ENCODE data around the gene SAA4.
"Not testable (repeated sequence)": the region's sequence is repeated elsewhere in the genome, so short reads cannot be mapped to it uniquely, and the experiment has no call there.

Gene SAA4

GRCh38 chr11:18246379-18247190 lies 10.0 kb upstream of the SAA4 start:
- peak; percentile 7 to 46 (median 30) for DNase-seq

- no peak for DNase-seq
These were observed 8.8 kb upstream of the SAA4 start for GRCh38 chr11:18245396-18245795.

GRCh38 chr11:18243783-18244362 lies 7.3 kb upstream of the SAA4 start:
- peak; percentile 84 to 94 (median 86) for DNase-seq

GRCh38 chr11:18239655-18240054 lies 3.1 kb upstream of the SAA4 start:
- DNase-seq, result no peak

- DNase-seq, result no peak
These were observed 938 bp downstream of the SAA4 start for GRCh38 chr11:18235394-18236334.

GRCh38 chr11:18233912-18234311 lies 2.7 kb downstream of the SAA4 start:
- no peak for DNase-seq

GRCh38 chr11:18230859-18231258 lies 5.7 kb downstream of the SAA4 start:
- no peak for DNase-seq

GRCh38 chr11:18229501-18229900 lies 7.1 kb downstream of the SAA4 start:
- DNase-seq, result peak in 1 of 4 experiments; percentile 12

- DNase-seq, result no peak
These were observed 10.7 kb downstream of the SAA4 start for GRCh38 chr11:18225913-18226312.

- DNase-seq, result no peak
These were observed 12.8 kb downstream of the SAA4 start for GRCh38 chr11:18223591-18224387.

- no peak for DNase-seq
These were observed 13.7 kb downstream of the SAA4 start for GRCh38 chr11:18222814-18223421.

GRCh38 chr11:18221274-18221876 lies 15.2 kb downstream of the SAA4 start:
- no peak for DNase-seq

GRCh38 chr11:18209058-18209457 lies 27.5 kb downstream of the SAA4 start:
- no peak for DNase-seq

- DNase-seq, result no peak
These were observed 31.8 kb downstream of the SAA4 start for GRCh38 chr11:18204771-18205170.

- no peak for DNase-seq
These were observed 32.4 kb downstream of the SAA4 start for GRCh38 chr11:18204220-18204619.

- peak in 3 of 4 experiments; percentile 39 to 46 (median 40) for DNase-seq
These were observed 32.9 kb downstream of the SAA4 start for GRCh38 chr11:18203723-18204122.

- DNase-seq, result not testable (repeated sequence)
These were observed 38.9 kb downstream of the SAA4 start for GRCh38 chr11:18197738-18198137.

- DNase-seq, result no peak
These were observed 40.1 kb downstream of the SAA4 start for GRCh38 chr11:18196532-18196931.

GRCh38 chr11:18193010-18193409 lies 43.6 kb downstream of the SAA4 start:
- peak; percentile 9 to 49 (median 36) for DNase-seq

GRCh38 chr11:18191376-18191775 lies 45.2 kb downstream of the SAA4 start:
- DNase-seq, result peak; percentile 8 to 55 (median 44)

Data from suppressor macrophage (primary cell).